H1 (cell line): ENCODE measurements around the gene FJX1. TPM values are rescaled to one million over a fixed set of nuclear protein-coding genes. Genes with fewer than 3 reads are reported as not detected.

Experiments
- CTCF ChIA-PET: fragments of 300-600 bp; sonication (Branson Sonifier 250); formaldehyde crosslinking; loops from one replicate; lab custom pipeline; 2021; ENCODE audit not compliant: partially characterized antibody; lab: Charles Lee
- POLR2A ChIA-PET: fragments of 300-600 bp; sonication (Branson Sonifier 250); formaldehyde crosslinking; loops from one replicate; lab custom pipeline; 2021; ENCODE audit warnings: inconsistent platforms; ENCODE audit not compliant: partially characterized antibody; lab: Charles Lee
- DNase-seq, 2 experiments: peaks; one replicate each; pipeline versions ENCODE4 v3.0.0 to v3.0.0-alpha.2; 2010 to 2022; ENCODE audit warnings: low spot score in 2 of 2, low read depth in 1 of 2, mixed read lengths in 1 of 2
- FAIRE-seq: peaks from 2 replicates; lab custom pipeline; 2011; peaks lifted over from hg19 to GRCh38; lab: Jason Lieb, UNC
- H2AFZ ChIP-seq: 2 replicates; pipeline ENCODE4 v1.8.1; 2012; ENCODE audit warnings: low read length, inconsistent platforms
- H2AK5ac ChIP-seq: 2 replicates; pipeline ENCODE4 v1.6.1; 2013; ENCODE audit warnings: low read depth, low read length
- H2BK120ac ChIP-seq: replicated peaks from 2 replicates; pipeline ENCODE3; 2013; ENCODE audit warnings: low read depth, low read length, inconsistent platforms
- H2BK12ac ChIP-seq: 2 replicates; pipeline ENCODE4 v1.6.1; 2013; ENCODE audit warnings: low read depth, low read length
- H2BK15ac ChIP-seq: 2 replicates; pipeline ENCODE4 v1.6.1; 2013; ENCODE audit warnings: low read length
- H2BK20ac ChIP-seq: 2 replicates; pipeline ENCODE4 v1.6.1; 2013; ENCODE audit warnings: low read length
- H2BK5ac ChIP-seq: 2 replicates; pipeline ENCODE4 v1.6.1; 2013; ENCODE audit warnings: low read depth, low read length
- H3K14ac ChIP-seq: 2 replicates; pipeline ENCODE4 v1.6.1; 2013; ENCODE audit warnings: inconsistent platforms; ENCODE audit not compliant: insufficient read length
- H3K18ac ChIP-seq: 2 replicates; pipeline ENCODE4 v1.6.1; 2013; ENCODE audit warnings: low read length; ENCODE audit errors: extremely low read depth
- H3K23ac ChIP-seq: 2 replicates; pipeline ENCODE4 v1.6.1; 2013; ENCODE audit warnings: inconsistent platforms; ENCODE audit not compliant: insufficient read length
- H3K23me2 ChIP-seq: 2 replicates; pipeline ENCODE4 v1.6.1; 2013; ENCODE audit warnings: low read depth, low read length
- H3K27ac ChIP-seq: 2 replicates; pipeline ENCODE4 v1.6.1; 2011; ENCODE audit warnings: low read depth, low read length, inconsistent platforms
- H3K27me3 ChIP-seq, 4 experiments: replicated peaks in 1 of 4; 1 replicate in 1 of 4; 2 replicates in 3 of 4; pipeline versions ENCODE4 v1.6.1 to v1.8.1; 2011 to 2013; ENCODE audit warnings: low read length in 3 of 4, mild to moderate bottlenecking in 3 of 4, inconsistent platforms in 2 of 4, mixed read lengths in 2 of 4, moderate library complexity in 1 of 4; ENCODE audit not compliant: control insufficient read depth in 3 of 4, insufficient read depth in 3 of 4; ENCODE audit errors: extremely low read depth in 1 of 4
- H3K36me3 ChIP-seq, 4 experiments: 2 replicates each; pipeline versions ENCODE4 v1.6.1 to v1.8.1; 2011 to 2013; ENCODE audit warnings: mild to moderate bottlenecking in 4 of 4, low read length in 3 of 4, moderate library complexity in 2 of 4, control low read depth in 1 of 4, inconsistent platforms in 1 of 4; ENCODE audit not compliant: insufficient read depth in 4 of 4, control insufficient read depth in 2 of 4
- H3K4ac ChIP-seq: replicated peaks from 2 replicates; pipeline ENCODE3; 2013; ENCODE audit warnings: low read length, low read depth, mixed read lengths, inconsistent platforms; ENCODE audit not compliant: insufficient read length
- H3K4me1 ChIP-seq, 4 experiments: replicated peaks in 1 of 4; 1 replicate in 1 of 4; 2 replicates in 3 of 4; pipeline versions ENCODE4 v1.6.1 to v1.8.1; 2011 to 2013; ENCODE audit warnings: low read length in 3 of 4, inconsistent platforms in 2 of 4, mixed read lengths in 1 of 4; ENCODE audit not compliant: insufficient read depth in 4 of 4, control insufficient read depth in 3 of 4
- H3K4me2 ChIP-seq, 2 experiments: 2 replicates each; pipeline versions ENCODE4 v1.6.1 to v1.8.1; 2011 to 2013; ENCODE audit warnings: low read depth in 2 of 2, low read length in 2 of 2, control low read depth in 1 of 2, inconsistent platforms in 1 of 2, mild to moderate bottlenecking in 1 of 2; ENCODE audit not compliant: insufficient read depth in 1 of 2
- H3K4me3 ChIP-seq, 4 experiments: fragments of 200-600, 300-600 bp in 1 of 4; sonication (generic), shearing (Covaris generic), sonication (Bioruptor Twin) in 1 of 4; 2 replicates each; pipeline versions ENCODE4 v1.5.1 to v1.8.1; 2011 to 2016; ENCODE audit warnings: low read length in 4 of 4, low read depth in 3 of 4, control low read depth in 2 of 4, inconsistent platforms in 2 of 4, mild to moderate bottlenecking in 2 of 4, mixed read lengths in 1 of 4, moderate library complexity in 1 of 4; ENCODE audit not compliant: insufficient read depth in 2 of 4; ENCODE audit errors: extremely low read depth in 1 of 4
- H3K56ac ChIP-seq: replicated peaks from 2 replicates; pipeline ENCODE3; 2013; ENCODE audit warnings: low read depth, mild to moderate bottlenecking, mixed read lengths, low read length, inconsistent platforms; ENCODE audit not compliant: insufficient read length
- H3K79me1 ChIP-seq: 2 replicates; pipeline ENCODE4 v1.6.1; 2013; ENCODE audit warnings: low read depth, low read length, control low read depth
- H3K79me2 ChIP-seq, 2 experiments: 2 replicates each; pipeline versions ENCODE4 v1.6.1 to v1.8.1; 2012 to 2013; ENCODE audit warnings: low read length in 2 of 2, mild to moderate bottlenecking in 2 of 2, inconsistent platforms in 1 of 2; ENCODE audit not compliant: insufficient read depth in 2 of 2, control insufficient read depth in 1 of 2
- H3K9ac ChIP-seq, 4 experiments: replicated peaks in 1 of 4; 1 replicate in 1 of 4; 2 replicates in 3 of 4; pipeline versions ENCODE4 v1.6.1 to v1.8.1; 2011 to 2013; ENCODE audit warnings: low read depth in 3 of 4, low read length in 3 of 4, control low read depth in 2 of 4, mild to moderate bottlenecking in 2 of 4, moderate library complexity in 2 of 4, inconsistent platforms in 1 of 4; ENCODE audit errors: extremely low read depth in 1 of 4
- H3K9me3 ChIP-seq, 2 experiments: 2 replicates each; pipeline versions ENCODE4 v1.6.1 to v1.8.1; 2012 to 2013; ENCODE audit warnings: mild to moderate bottlenecking in 2 of 2, moderate library complexity in 2 of 2, control low read depth in 1 of 2, inconsistent platforms in 1 of 2, low read depth in 1 of 2, low read length in 1 of 2, mixed read lengths in 1 of 2; ENCODE audit not compliant: insufficient read depth in 2 of 2
- H4K20me1 ChIP-seq, 2 experiments: replicated peaks in 1 of 2; 2 replicates each; pipeline versions ENCODE3 to v1.8.1; 2011 to 2013; ENCODE audit warnings: inconsistent platforms in 2 of 2, low read length in 2 of 2, mild to moderate bottlenecking in 1 of 2; ENCODE audit not compliant: insufficient read depth in 2 of 2, control insufficient read depth in 1 of 2
- H4K5ac ChIP-seq: 2 replicates; pipeline ENCODE4 v1.6.1; 2013; ENCODE audit warnings: low read length, low read depth, mixed read lengths, inconsistent platforms; ENCODE audit not compliant: insufficient read length
- H4K8ac ChIP-seq: 2 replicates; pipeline ENCODE4 v1.8.0; 2013; ENCODE audit warnings: mild to moderate bottlenecking, moderate library complexity, low read length, inconsistent platforms; ENCODE audit not compliant: insufficient read depth; ENCODE audit errors: extremely low read depth
- H4K91ac ChIP-seq: replicated peaks from 2 replicates; pipeline ENCODE3; 2013; ENCODE audit warnings: low read length, mixed read lengths, inconsistent platforms; ENCODE audit not compliant: insufficient read length
- CTBP2 ChIP-seq: IDR thresholded peaks from 2 replicates; pipeline ENCODE4 v1.7.0; 2011; ENCODE audit warnings: borderline replicate concordance, mild to moderate bottlenecking, moderate library complexity, mixed read lengths, low read length; ENCODE audit not compliant: insufficient read depth, insufficient read length
- FOSL1 ChIP-seq: IDR thresholded peaks from 2 replicates; pipeline ENCODE4 v1.6.1; 2011; ENCODE audit warnings: mild to moderate bottlenecking, low read depth, low read length, moderate library complexity; ENCODE audit not compliant: insufficient read depth
- HDAC2 ChIP-seq, 2 experiments: fragments of 300-600 bp in 1 of 2; sonication (generic) in 1 of 2; IDR thresholded peaks; 2 replicates each; pipeline ENCODE4 v1.6.1; 2011 to 2012; ENCODE audit warnings: low read depth in 2 of 2, low read length in 2 of 2, mild to moderate bottlenecking in 2 of 2, moderate library complexity in 2 of 2, borderline replicate concordance in 1 of 2, inconsistent platforms in 1 of 2
- JUN ChIP-seq: IDR thresholded peaks from 2 replicates; pipeline ENCODE4 v1.6.1; 2011; ENCODE audit warnings: low read depth, mild to moderate bottlenecking, improper control_type of control experiment, low read length
- MAFK ChIP-seq: IDR thresholded peaks from 2 replicates; pipeline ENCODE4 v1.6.1; 2012; ENCODE audit warnings: low read depth, mild to moderate bottlenecking, improper control_type of control experiment, low read length
- POU5F1 ChIP-seq: IDR thresholded peaks from 2 replicates; pipeline ENCODE4 v1.6.1; 2011; ENCODE audit warnings: low read depth, mild to moderate bottlenecking, low read length, moderate library complexity
- SIRT6 ChIP-seq: IDR thresholded peaks from one replicate; pipeline ENCODE4 v1.7.1; 2012; ENCODE audit warnings: low read length, inconsistent platforms
- SP4 ChIP-seq: IDR thresholded peaks from 2 replicates; pipeline ENCODE4 v1.6.1; 2012; ENCODE audit warnings: low read length, inconsistent platforms
- SRF ChIP-seq: IDR thresholded peaks from 2 replicates; pipeline ENCODE4 v1.6.1; 2011; ENCODE audit warnings: mild to moderate bottlenecking, low read depth, low read length, moderate library complexity
- TAF7 ChIP-seq: optimal IDR thresholded peaks from 2 replicates; pipeline ENCODE3; 2011; ENCODE audit warnings: low read depth, mild to moderate bottlenecking, inconsistent platforms, low read length, moderate library complexity, borderline replicate concordance
- WGBS, 2 experiments: shearing (Covaris generic) in 1 of 2; methylation state at CpG; one replicate each; pipeline versions ENCODE4 v1.1.6 to v1.1.7; 2013 to 2015; ENCODE audit warnings: low lambda C conversion rate in 2 of 2, mixed read lengths in 2 of 2, inconsistent platforms in 1 of 2, low coverage in 1 of 2, missing lambda C conversion rate in 1 of 2; ENCODE audit not compliant: insufficient replicate concordance in 2 of 2, insufficient coverage in 1 of 2, insufficient read length in 1 of 2; ENCODE audit errors: extremely low coverage in 1 of 2, missing lambda C conversion rate in 1 of 2; 5-methylcytosine and 5-hydroxymethylcytosine counted together
- polyA plus RNA-seq, 7 experiments: library from polyadenylated mRNA; depleted of rRNA in 3 of 7; stranded (reverse) in 5 of 7; unstranded in 2 of 7; fragments of >200 nt in 5 of 7; fragments of 200-250 nt in 2 of 7; gene quantifications; 1 replicate in 5 of 7; 2 replicates in 1 of 7; 4 replicates in 1 of 7; pipeline versions ENCODE4 v1.2.1 to v1.2.3, GENCODE V29; 2011 to 2013; ENCODE audit warnings: missing spikeins in 2 of 7, mixed read lengths in 2 of 7
- total RNA-seq: library from RNA; stranded (reverse); fragmentation: NEBNext Ultra II Directional; extraction: Animal tissue kit (Norgen Biotek cat#: 25700); gene quantifications from 2 replicates; pipeline ENCODE4 v1.2.1, GENCODE V29; 2021

FJX1 gene
- total and polyA plus RNA-seq, 2 of the 8 experiments (the other 6 are each of a cell fraction or from before 2014, with no cell fraction given), result 6.3 to 13.3 TPM

DNA sequence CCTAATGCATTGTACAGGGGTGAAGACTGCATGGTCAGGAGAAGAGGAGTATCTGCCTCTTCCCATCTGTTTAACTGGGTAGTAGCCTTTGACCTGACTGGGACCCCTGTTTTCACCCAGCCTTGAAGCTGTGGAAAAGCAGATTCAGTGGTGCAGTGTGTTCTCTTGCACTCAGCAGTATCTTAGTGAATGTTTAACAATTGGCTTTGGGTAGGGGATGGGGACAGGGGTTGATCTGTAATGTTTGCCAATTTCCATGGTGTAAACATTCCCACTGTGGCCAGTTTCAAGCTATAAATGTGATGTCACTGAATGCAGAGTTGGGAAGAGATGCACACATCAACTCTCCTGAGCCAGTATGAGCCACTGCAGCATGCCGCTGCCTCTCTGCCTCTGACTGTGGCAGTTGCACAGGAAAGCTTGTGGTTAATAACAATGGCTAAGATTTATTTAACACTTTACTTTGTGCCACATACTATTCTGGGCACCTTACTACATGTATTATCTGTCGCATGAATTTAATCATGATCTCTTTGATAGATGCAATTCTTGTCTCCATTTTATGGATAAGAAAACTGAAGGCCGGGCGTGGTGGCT, 15.7 kb downstream of the FJX1 start:
- no peak for DNase-seq
- no peak for TF ChIP-seq CTBP2
- no peak for TF ChIP-seq SP4
- TF ChIP-seq POU5F1, result no peak
- TF ChIP-seq JUN, result no peak
- TF ChIP-seq TAF7, result no peak
- TF ChIP-seq SRF, result no peak
- no peak for TF ChIP-seq MAFK
- TF ChIP-seq FOSL1, result no peak
- no peak for TF ChIP-seq HDAC2 (IDR thresholded peaks at IDR 0.05; ENCODE audit: borderline replicate concordance in 1 of 2, low read depth in 2 of 2, low read length in 2 of 2)
- TF ChIP-seq SIRT6, result no peak
- TF ChIP-seq, all 59 proteins: peak for 0
- Histone ChIP-seq H3K79me2 (no peaks in the 10 kb centered on the region), H3K27ac (no peak overlapping the region), H4K91ac (no peak overlapping the region), H4K5ac (no peak overlapping the region), H3K4me3 (no peak overlapping the region), H2BK20ac (no peak overlapping the region), H3K23ac (no peak overlapping the region), H3K9me3 (no peaks in the 10 kb centered on the region), H3K14ac (no peak overlapping the region), H4K20me1 (no peaks in the 10 kb centered on the region), H2BK120ac (no peak overlapping the region), H2BK12ac (no peak overlapping the region), H3K4me1 (no peaks in the 10 kb centered on the region), H2AK5ac (no peak overlapping the region), H3K56ac (no peak overlapping the region), H3K18ac (no peak overlapping the region), H3K4me2 (no peak overlapping the region), H3K4ac (no peak overlapping the region), H3K27me3 (no peaks in the 10 kb centered on the region), H2BK5ac (no peak overlapping the region), H3K9ac (no peak overlapping the region), H4K8ac (no peak overlapping the region), H3K79me1 (no peaks in the 10 kb centered on the region), H3K36me3 (no peaks in the 10 kb centered on the region), H3K23me2 (no peaks in the 10 kb centered on the region), H2AFZ (no peak overlapping the region), H2BK15ac (no peak overlapping the region)
- 72% methylated on average over 4 of the region's 4 CpGs; no CpG with 5 or more reads in 1 of the 2 experiments for WGBS, 2 experiments
- ChIA-PET POLR2A (interaction anchor here (0.7 kb wide), 1 partner anchor 648 kb away, joined by 3 read pairs; no protein-coding TSS in a partner anchor), CTCF (interaction anchor here (0.5 to 0.8 kb wide), 2 partner anchors 9 to 1071 kb away, joined by 3 to 6 read pairs; no protein-coding TSS in a partner anchor)
- no peak for FAIRE-seq
